Transverse colon (tissue), 4 donors: ENCODE data around the gene LDB2.

Experiments
- POLR2A ChIP-seq: fragments of 450-650 bp; IDR thresholded peaks from one replicate; pipeline ENCODE4 v1.6.1; 2016; ENCODE audit warnings: antibody characterized with exemption, mild to moderate bottlenecking, moderate library complexity
- POLR2AphosphoS5 ChIP-seq, 3 donors: sonication (generic); formaldehyde crosslinking; IDR thresholded peaks; one replicate each; pipeline ENCODE4 v1.6.1; 2016; ENCODE audit warnings: antibody characterized with exemption in 3 of 3
- TF ChIP-seq, protein P1 (sequence below), 5 experiments: fragments of 200-600 bp in 3 of 5; fragments of 450-650 bp in 2 of 5; sonication (generic) in 3 of 5; IDR thresholded peaks; 1 replicate in 2 of 5; 2 replicates in 3 of 5; pipeline ENCODE4 v1.5.1; 2016 to 2017; ENCODE audit warnings: antibody characterized with exemption in 5 of 5, inconsistent platforms in 3 of 5, mild to moderate bottlenecking in 2 of 5, moderate library complexity in 1 of 5

DNA sequence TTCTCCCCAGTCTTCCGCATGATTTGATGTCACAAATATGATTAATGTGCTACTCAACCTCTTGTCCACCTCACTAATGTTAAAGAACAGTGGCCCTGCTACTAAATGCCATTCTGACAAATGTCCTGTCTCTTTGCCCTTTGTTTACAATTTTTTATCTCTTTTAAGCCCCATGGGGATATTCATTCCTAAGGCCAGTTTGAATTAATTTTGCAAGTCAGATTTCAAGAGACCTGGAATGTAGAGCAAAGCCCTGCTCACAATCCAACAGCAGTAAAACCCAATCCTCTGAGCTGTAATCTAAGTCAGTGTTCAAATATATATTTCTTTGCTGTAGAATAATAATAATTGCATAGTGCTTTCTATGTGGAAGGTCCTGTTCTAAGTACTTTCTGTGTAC, 81.2 kb downstream of the LDB2 start:
- TF ChIP-seq, protein P1, sequence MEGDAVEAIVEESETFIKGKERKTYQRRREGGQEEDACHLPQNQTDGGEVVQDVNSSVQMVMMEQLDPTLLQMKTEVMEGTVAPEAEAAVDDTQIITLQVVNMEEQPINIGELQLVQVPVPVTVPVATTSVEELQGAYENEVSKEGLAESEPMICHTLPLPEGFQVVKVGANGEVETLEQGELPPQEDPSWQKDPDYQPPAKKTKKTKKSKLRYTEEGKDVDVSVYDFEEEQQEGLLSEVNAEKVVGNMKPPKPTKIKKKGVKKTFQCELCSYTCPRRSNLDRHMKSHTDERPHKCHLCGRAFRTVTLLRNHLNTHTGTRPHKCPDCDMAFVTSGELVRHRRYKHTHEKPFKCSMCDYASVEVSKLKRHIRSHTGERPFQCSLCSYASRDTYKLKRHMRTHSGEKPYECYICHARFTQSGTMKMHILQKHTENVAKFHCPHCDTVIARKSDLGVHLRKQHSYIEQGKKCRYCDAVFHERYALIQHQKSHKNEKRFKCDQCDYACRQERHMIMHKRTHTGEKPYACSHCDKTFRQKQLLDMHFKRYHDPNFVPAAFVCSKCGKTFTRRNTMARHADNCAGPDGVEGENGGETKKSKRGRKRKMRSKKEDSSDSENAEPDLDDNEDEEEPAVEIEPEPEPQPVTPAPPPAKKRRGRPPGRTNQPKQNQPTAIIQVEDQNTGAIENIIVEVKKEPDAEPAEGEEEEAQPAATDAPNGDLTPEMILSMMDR (IDR thresholded peaks at IDR 0.05), result no peak
- no peak for TF ChIP-seq POLR2A
- TF ChIP-seq POLR2AphosphoS5 (IDR thresholded peaks at IDR 0.05), result no peak
